WTC11 (cell line): Measurements from ENCODE around the gene HEPHL1. TPM values are rescaled to one million over a fixed set of nuclear protein-coding genes. Genes with fewer than 3 reads are reported as not detected.
A peak's percentile ranks its signal among the peaks of the same experiment; 100 is the strongest.
"Not testable (repeated sequence)": the region's sequence is repeated elsewhere in the genome, so short reads cannot be mapped to it uniquely, and the experiment has no call there.

Experiments
- ATAC-seq: fragments of 200-7000 bp; cut with Tn5 transposase; 2 replicates; pipeline ENCODE4 v1.10.0; 2021; ENCODE audit warnings: mild to moderate bottlenecking, moderate library complexity
- CTCF ChIA-PET: fragments of 300-600 bp; sonication (Branson Sonifier 250); formaldehyde crosslinking; loops from one replicate; lab custom pipeline; 2021; ENCODE audit warnings: antibody characterized with exemption; lab: Charles Lee
- POLR2A ChIA-PET: fragments of 350-600 bp; sonication (Branson Sonifier 250); formaldehyde crosslinking; loops from one replicate; lab custom pipeline; 2021; ENCODE audit warnings: antibody characterized with exemption; lab: Charles Lee
- DNase-seq: peaks from one replicate; pipeline ENCODE4 v3.0.0; 2021; ENCODE audit warnings: low spot score
- H3K27ac Mint-ChIP-seq: 2 replicates; pipeline ENCODE4 v1.8.0; 2021; ENCODE audit warnings: mixed read lengths
- H3K27me3 Mint-ChIP-seq: 2 replicates; pipeline ENCODE4 v1.8.0; 2021; ENCODE audit warnings: low read depth, mild to moderate bottlenecking, moderate library complexity, mixed read lengths
- H3K36me3 Mint-ChIP-seq: 2 replicates; pipeline ENCODE4 v1.8.0; 2021; ENCODE audit warnings: mixed read lengths
- H3K4me1 Mint-ChIP-seq: 2 replicates; pipeline ENCODE4 v1.8.0; 2022; ENCODE audit warnings: mixed read lengths
- H3K4me3 Mint-ChIP-seq: 2 replicates; pipeline ENCODE4 v1.8.0; 2021; ENCODE audit warnings: mild to moderate bottlenecking, moderate library complexity, mixed read lengths
- H3K9me3 Mint-ChIP-seq: 2 replicates; pipeline ENCODE4 v1.8.0; 2021; ENCODE audit warnings: mixed read lengths
- CBFB ChIP-seq: sonication (generic); formaldehyde crosslinking; IDR thresholded peaks from 2 replicates; pipeline ENCODE4 v1.8.1; 2022; ENCODE audit warnings: mild to moderate bottlenecking, low read depth, missing genetic modification reagents
- CDX4 ChIP-seq: fragments of 250-450 bp; sonication (Bioruptor Pico); IDR thresholded peaks from 2 replicates; pipeline ENCODE4 v1.9.0; 2021; ENCODE audit warnings: moderate library complexity, mild to moderate bottlenecking, inconsistent platforms, borderline replicate concordance
- CREM ChIP-seq: sonication (generic); formaldehyde crosslinking; IDR thresholded peaks from 2 replicates; pipeline ENCODE4 v1.8.1; 2022; ENCODE audit warnings: mild to moderate bottlenecking, missing genetic modification reagents, moderate library complexity
- E2F1 ChIP-seq: sonication (generic); formaldehyde crosslinking; IDR thresholded peaks from 2 replicates; pipeline ENCODE4 v1.8.0; 2022; ENCODE audit warnings: mild to moderate bottlenecking, missing genetic modification reagents
- E2F5 ChIP-seq: sonication (generic); formaldehyde crosslinking; IDR thresholded peaks from 2 replicates; pipeline ENCODE4 v1.8.1; 2022; ENCODE audit warnings: mild to moderate bottlenecking, moderate library complexity, missing genetic modification reagents
- ELF4 ChIP-seq: sonication (generic); formaldehyde crosslinking; IDR thresholded peaks from 2 replicates; pipeline ENCODE4 v1.8.1; 2022; ENCODE audit warnings: low read depth, mild to moderate bottlenecking, moderate library complexity, missing genetic modification reagents
- FOXP1 ChIP-seq: sonication (generic); formaldehyde crosslinking; IDR thresholded peaks from 2 replicates; pipeline ENCODE4 v1.8.0; 2022; ENCODE audit warnings: missing genetic modification reagents, mild to moderate bottlenecking, moderate library complexity, borderline replicate concordance
- GTF2I ChIP-seq: fragments of 250-450 bp; sonication (Bioruptor Pico); conservative IDR thresholded peaks from 2 replicates; pipeline ENCODE4 v1.4.0; 2021; ENCODE audit warnings: mild to moderate bottlenecking
- HMGA2 ChIP-seq: fragments of 250-450 bp; sonication (Bioruptor Pico); IDR thresholded peaks from 2 replicates; pipeline ENCODE4 v1.4.0; 2021; ENCODE audit warnings: mild to moderate bottlenecking, moderate library complexity
- JAZF1 ChIP-seq: fragments of 250-450 bp; sonication (Bioruptor Pico); IDR thresholded peaks from 2 replicates; pipeline ENCODE4 v1.9.0; 2021; ENCODE audit warnings: moderate library complexity, mild to moderate bottlenecking, inconsistent platforms
- JUN ChIP-seq: sonication (generic); formaldehyde crosslinking; IDR thresholded peaks from 2 replicates; pipeline ENCODE4 v1.8.0; 2023; ENCODE audit warnings: mild to moderate bottlenecking, missing genetic modification reagents
- NFE2L1 ChIP-seq: sonication (generic); formaldehyde crosslinking; IDR thresholded peaks from 2 replicates; pipeline ENCODE4 v1.8.1; 2023; ENCODE audit warnings: missing genetic modification reagents
- NR3C1 ChIP-seq: sonication (generic); formaldehyde crosslinking; conservative IDR thresholded peaks from 2 replicates; pipeline ENCODE4 v1.8.1; 2023; ENCODE audit warnings: low read depth, mild to moderate bottlenecking, missing genetic modification reagents
- SMAD3 ChIP-seq: sonication (generic); formaldehyde crosslinking; IDR thresholded peaks from 2 replicates; pipeline ENCODE4 v1.8.0; 2022; ENCODE audit warnings: missing genetic modification reagents, mild to moderate bottlenecking, borderline replicate concordance
- TEAD1 ChIP-seq: sonication (generic); formaldehyde crosslinking; IDR thresholded peaks from 2 replicates; pipeline ENCODE4 v1.8.0; 2022; ENCODE audit warnings: mild to moderate bottlenecking, missing genetic modification reagents
- USF2 ChIP-seq: sonication (generic); formaldehyde crosslinking; IDR thresholded peaks from 2 replicates; pipeline ENCODE4 v1.8.1; 2023; ENCODE audit warnings: mild to moderate bottlenecking, missing genetic modification reagents, moderate library complexity
- ZNF219 ChIP-seq: sonication (generic); formaldehyde crosslinking; IDR thresholded peaks from 2 replicates; pipeline ENCODE4 v1.8.0; 2023; ENCODE audit warnings: missing genetic modification reagents, mild to moderate bottlenecking, borderline replicate concordance
- ZNF232 ChIP-seq: sonication (generic); formaldehyde crosslinking; IDR thresholded peaks from 2 replicates; pipeline ENCODE4 v1.8.0; 2022; ENCODE audit warnings: mild to moderate bottlenecking, missing genetic modification reagents
- total RNA-seq: library from RNA; stranded (reverse); gene quantifications from 3 replicates; pipeline ENCODE4 v1.2.3, GENCODE V29; 2021
- TF ChIP-seq, protein P1 (sequence below): sonication (generic); formaldehyde crosslinking; IDR thresholded peaks from 2 replicates; pipeline ENCODE4 v1.8.1; 2022; ENCODE audit warnings: low read depth, mild to moderate bottlenecking, moderate library complexity, missing genetic modification reagents, borderline replicate concordance
- TF ChIP-seq, protein P2 (sequence below): sonication (generic); formaldehyde crosslinking; IDR thresholded peaks from 2 replicates; pipeline ENCODE4 v1.8.0; 2023; ENCODE audit warnings: missing genetic modification reagents
- TF ChIP-seq, protein P3 (sequence below): sonication (generic); formaldehyde crosslinking; IDR thresholded peaks from 2 replicates; pipeline ENCODE4 v1.8.0; 2022; ENCODE audit warnings: mild to moderate bottlenecking, missing genetic modification reagents
- TF ChIP-seq, protein P4 (sequence below): sonication (generic); formaldehyde crosslinking; IDR thresholded peaks from 2 replicates; pipeline ENCODE4 v1.8.1; 2023; ENCODE audit warnings: mild to moderate bottlenecking, missing genetic modification reagents

HEPHL1 gene
- total RNA-seq, 1 experiment from 2014 or later, result 0.13 TPM

- no peak for TF ChIP-seq E2F1 (CRISPR knock-in tag)
- no peak for TF ChIP-seq E2F5 (CRISPR knock-in tag)
- TF ChIP-seq ZNF219, result no peak
- no peak for TF ChIP-seq JUN (CRISPR knock-in tag)
- TF ChIP-seq NR3C1 (CRISPR knock-in tag), result no peak
- no peak for TF ChIP-seq TEAD1 (CRISPR knock-in tag)
- TF ChIP-seq ELF4, result no peak
- no peak for TF ChIP-seq HMGA2 (CRISPR knock-in tag)
- TF ChIP-seq GTF2I, result no peak
- no peak for TF ChIP-seq ZNF232 (CRISPR knock-in tag)
- TF ChIP-seq USF2 (CRISPR knock-in tag), result no peak
- POLR2A ChIA-PET, result no interaction called here
- peaks cover 23% of the 10 kb centered on the region for H3K9me3 Mint-ChIP-seq
- peaks cover 64% of the 10 kb centered on the region for H3K4me1 Mint-ChIP-seq
- no peak for ATAC-seq
- H3K36me3 Mint-ChIP-seq, result peaks cover 18% of the 10 kb centered on the region
- H3K27ac Mint-ChIP-seq, result no peak overlapping the region
- no peak overlapping the region for H3K4me3 Mint-ChIP-seq
- CTCF ChIA-PET, result no interaction called here
- H3K27me3 Mint-ChIP-seq, result no peaks in the 10 kb centered on the region
- DNase-seq, result no peak
These were observed 96.7 kb downstream of the HEPHL1 start for GRCh38 chr11:94117871-94118270.

GRCh38 chr11:94119676-94120075, 98.5 kb downstream of the HEPHL1 start:
- peak overlapping the region; percentile 35 for H3K27ac Mint-ChIP-seq
- H3K4me1 Mint-ChIP-seq, result peaks cover 54% of the 10 kb centered on the region
- peak overlapping the region; percentile 33 for H3K4me3 Mint-ChIP-seq
- peak; percentile 95 for ATAC-seq
- not testable (repeated sequence) for DNase-seq, H3K27me3 Mint-ChIP-seq
- ChIA-PET POLR2A (interaction anchor here (0.8 kb wide), 1 partner anchor 9 kb away, joined by 4 read pairs; the partner anchor contains the start of gene PANX1), CTCF (interaction anchor here (1.1 to 1.8 kb wide), 4 partner anchors 9 to 224 kb away, joined by 3 to 6 read pairs (median 4); partner anchors contain the start of gene PANX1)
- peaks cover 23% of the 10 kb centered on the region for H3K9me3 Mint-ChIP-seq
- peaks cover 30% of the 10 kb centered on the region for H3K36me3 Mint-ChIP-seq

DNA sequence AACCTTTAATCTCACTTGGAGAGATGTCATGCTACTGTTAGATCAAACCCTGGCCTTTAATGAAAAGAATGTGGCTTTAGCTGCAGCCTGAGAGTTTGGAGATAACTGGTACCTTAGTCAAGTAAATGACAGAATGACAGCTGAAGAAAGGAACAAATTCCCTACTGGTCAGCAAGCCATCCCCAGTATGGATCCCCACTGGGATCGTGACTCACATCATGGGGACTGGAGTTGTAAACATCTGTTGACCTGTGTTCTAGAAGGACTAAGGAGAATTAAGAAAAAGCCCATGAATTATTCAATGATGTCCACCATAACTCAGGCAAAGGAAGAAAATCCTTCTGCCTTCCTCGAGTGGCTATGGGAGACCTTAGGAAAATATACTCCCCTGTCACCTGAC, 99.4 kb downstream of the HEPHL1 start:
- Mint-ChIP-seq H3K4me1 (peaks cover 48% of the 10 kb centered on the region), H3K9me3 (peaks cover 24% of the 10 kb centered on the region), H3K4me3 (peak overlapping the region; percentile 5), H3K27ac (peak overlapping the region; percentile 35), H3K36me3 (peaks cover 31% of the 10 kb centered on the region)
- POLR2A ChIA-PET, ATAC-seq, H3K27me3 Mint-ChIP-seq, DNase-seq: not testable (repeated sequence)
- CTCF ChIA-PET, result interaction anchor here (1.4 to 1.8 kb wide), 2 partner anchors 11 to 63 kb away, joined by 4 to 6 read pairs; no protein-coding TSS in a partner anchor

GRCh38 chr11:94120946-94121345, 99.8 kb downstream of the HEPHL1 start:
- TF ChIP-seq CDX4 (CRISPR knock-in tag) (no peak), NFE2L1 (CRISPR knock-in tag) (no peak), CBFB (CRISPR knock-in tag) (no peak), TEAD1 (CRISPR knock-in tag) (no peak), JAZF1 (CRISPR knock-in tag) (no peak), CREM (CRISPR knock-in tag) (no peak), SMAD3 (no peak), FOXP1 (no peak)
- TF ChIP-seq, protein P1, sequence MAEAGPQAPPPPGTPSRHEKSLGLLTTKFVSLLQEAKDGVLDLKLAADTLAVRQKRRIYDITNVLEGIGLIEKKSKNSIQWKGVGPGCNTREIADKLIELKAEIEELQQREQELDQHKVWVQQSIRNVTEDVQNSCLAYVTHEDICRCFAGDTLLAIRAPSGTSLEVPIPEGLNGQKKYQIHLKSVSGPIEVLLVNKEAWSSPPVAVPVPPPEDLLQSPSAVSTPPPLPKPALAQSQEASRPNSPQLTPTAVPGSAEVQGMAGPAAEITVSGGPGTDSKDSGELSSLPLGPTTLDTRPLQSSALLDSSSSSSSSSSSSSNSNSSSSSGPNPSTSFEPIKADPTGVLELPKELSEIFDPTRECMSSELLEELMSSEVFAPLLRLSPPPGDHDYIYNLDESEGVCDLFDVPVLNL (CRISPR knock-in tag), result no peak
- TF ChIP-seq, protein P2, sequence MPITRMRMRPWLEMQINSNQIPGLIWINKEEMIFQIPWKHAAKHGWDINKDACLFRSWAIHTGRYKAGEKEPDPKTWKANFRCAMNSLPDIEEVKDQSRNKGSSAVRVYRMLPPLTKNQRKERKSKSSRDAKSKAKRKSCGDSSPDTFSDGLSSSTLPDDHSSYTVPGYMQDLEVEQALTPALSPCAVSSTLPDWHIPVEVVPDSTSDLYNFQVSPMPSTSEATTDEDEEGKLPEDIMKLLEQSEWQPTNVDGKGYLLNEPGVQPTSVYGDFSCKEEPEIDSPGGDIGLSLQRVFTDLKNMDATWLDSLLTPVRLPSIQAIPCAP (CRISPR knock-in tag), result no peak
- TF ChIP-seq, protein P3, sequence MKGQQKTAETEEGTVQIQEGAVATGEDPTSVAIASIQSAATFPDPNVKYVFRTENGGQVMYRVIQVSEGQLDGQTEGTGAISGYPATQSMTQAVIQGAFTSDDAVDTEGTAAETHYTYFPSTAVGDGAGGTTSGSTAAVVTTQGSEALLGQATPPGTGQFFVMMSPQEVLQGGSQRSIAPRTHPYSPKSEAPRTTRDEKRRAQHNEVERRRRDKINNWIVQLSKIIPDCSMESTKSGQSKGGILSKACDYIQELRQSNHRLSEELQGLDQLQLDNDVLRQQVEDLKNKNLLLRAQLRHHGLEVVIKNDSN, result no peak
- TF ChIP-seq, protein P4, sequence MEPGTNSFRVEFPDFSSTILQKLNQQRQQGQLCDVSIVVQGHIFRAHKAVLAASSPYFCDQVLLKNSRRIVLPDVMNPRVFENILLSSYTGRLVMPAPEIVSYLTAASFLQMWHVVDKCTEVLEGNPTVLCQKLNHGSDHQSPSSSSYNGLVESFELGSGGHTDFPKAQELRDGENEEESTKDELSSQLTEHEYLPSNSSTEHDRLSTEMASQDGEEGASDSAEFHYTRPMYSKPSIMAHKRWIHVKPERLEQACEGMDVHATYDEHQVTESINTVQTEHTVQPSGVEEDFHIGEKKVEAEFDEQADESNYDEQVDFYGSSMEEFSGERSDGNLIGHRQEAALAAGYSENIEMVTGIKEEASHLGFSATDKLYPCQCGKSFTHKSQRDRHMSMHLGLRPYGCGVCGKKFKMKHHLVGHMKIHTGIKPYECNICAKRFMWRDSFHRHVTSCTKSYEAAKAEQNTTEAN, result no peak
- DNase-seq (no peak), ATAC-seq (no peak)
- H3K36me3 Mint-ChIP-seq, result peaks cover 35% of the 10 kb centered on the region
- peak overlapping the region; percentile 35 for H3K27ac Mint-ChIP-seq
- CTCF ChIA-PET, result no interaction called here
- peak overlapping the region; percentile 5; the same call in 1 of the 2 replicates for H3K4me3 Mint-ChIP-seq
- peaks cover 48% of the 10 kb centered on the region for H3K4me1 Mint-ChIP-seq
- peaks cover 28% of the 10 kb centered on the region for H3K9me3 Mint-ChIP-seq
- POLR2A ChIA-PET, result no interaction called here
- no peaks in the 10 kb centered on the region; the same call in 1 of the 2 replicates for H3K27me3 Mint-ChIP-seq
